Smooth muscle cell (in vitro differentiated cells): ENCODE measurements around the gene PP2D1. TPM values are rescaled to one million over a fixed set of nuclear protein-coding genes. Genes with fewer than 3 reads are reported as not detected.
"Not testable (repeated sequence)": the region's sequence is repeated elsewhere in the genome, so short reads cannot be mapped to it uniquely, and the experiment has no call there.

Source experiments
- DNase-seq: peaks from one replicate; lab custom pipeline; 2025; ENCODE audit not compliant: unreplicated experiment; lab: John Stamatoyannopoulos, UW
- H2AFZ ChIP-seq: fragments of 200-600 bp; sonication (generic); 2 replicates; pipeline ENCODE4 v1.6.0; 2016; ENCODE audit warnings: antibody characterized with exemption, low read depth, mild to moderate bottlenecking
- H3F3A ChIP-seq: fragments of 200-600 bp; sonication (generic); 2 replicates; pipeline ENCODE4 v1.6.0; 2017; ENCODE audit warnings: antibody characterized with exemption, low read depth
- H3K27ac ChIP-seq: fragments of 200-600 bp; sonication (generic); 2 replicates; pipeline ENCODE4 v1.5.1; 2016; ENCODE audit warnings: low read depth, mild to moderate bottlenecking
- H3K27me3 ChIP-seq: fragments of 200-600 bp; sonication (generic); 2 replicates; pipeline ENCODE4 v1.6.1; 2016; ENCODE audit warnings: low read depth, mild to moderate bottlenecking
- H3K36me3 ChIP-seq: fragments of 200-600 bp; sonication (generic); 2 replicates; pipeline ENCODE4 v1.5.1; 2016; ENCODE audit warnings: low read depth
- H3K4me1 ChIP-seq: fragments of 200-600 bp; sonication (generic); 2 replicates; pipeline ENCODE4 v1.5.1; 2016; ENCODE audit warnings: low read depth
- H3K4me2 ChIP-seq: fragments of 200-600 bp; sonication (generic); 2 replicates; pipeline ENCODE4 v1.6.0; 2016; ENCODE audit warnings: mild to moderate bottlenecking
- H3K4me3 ChIP-seq: fragments of 200-600 bp; sonication (generic); 2 replicates; pipeline ENCODE4 v1.5.1; 2016; ENCODE audit warnings: mild to moderate bottlenecking
- H3K79me2 ChIP-seq: fragments of 200-600 bp; sonication (generic); 2 replicates; pipeline ENCODE4 v1.6.0; 2016; ENCODE audit warnings: low read depth, mild to moderate bottlenecking
- H3K9ac ChIP-seq: fragments of 200-600 bp; sonication (generic); 2 replicates; pipeline ENCODE4 v1.6.0; 2016; ENCODE audit warnings: low read depth
- H3K9me3 ChIP-seq: fragments of 200-600 bp; sonication (generic); replicated peaks from 2 replicates; pipeline ENCODE4 v1.5.1; 2016; ENCODE audit warnings: low read depth
- H4K20me1 ChIP-seq: fragments of 200-600 bp; sonication (generic); 2 replicates; pipeline ENCODE4 v1.6.0; 2016; ENCODE audit warnings: low read depth
- WGBS: methylation state at CpG from one replicate; pipeline ENCODE4 v1.1.7; 2016; ENCODE audit warnings: low lambda C conversion rate; 5-methylcytosine and 5-hydroxymethylcytosine counted together
- polyA plus RNA-seq: library from polyadenylated mRNA; unstranded; fragments of >200 nt; fragmentation: Nextera tagmentation; extraction: Ambion mirVana; gene quantifications from 2 replicates; pipeline ENCODE4 v1.2.1, GENCODE V29; 2016
- total RNA-seq: library from RNA; depleted of rRNA; stranded (reverse); fragments of >200 nt; gene quantifications from 2 replicates; pipeline ENCODE4 v1.2.3, GENCODE V29; 2014
- TF ChIP-seq, protein P1 (sequence below): fragments of 200-600 bp; sonication (generic); IDR thresholded peaks from 2 replicates; pipeline ENCODE4 v1.5.1; 2017; ENCODE audit warnings: borderline replicate concordance, mild to moderate bottlenecking, antibody characterized with exemption; ENCODE audit not compliant: insufficient read depth, poor library complexity, severe bottlenecking

Gene PP2D1
- total and polyA plus RNA-seq, 2 experiments from 2014 or later: 0.40 TPM; not detected in 1

DNA sequence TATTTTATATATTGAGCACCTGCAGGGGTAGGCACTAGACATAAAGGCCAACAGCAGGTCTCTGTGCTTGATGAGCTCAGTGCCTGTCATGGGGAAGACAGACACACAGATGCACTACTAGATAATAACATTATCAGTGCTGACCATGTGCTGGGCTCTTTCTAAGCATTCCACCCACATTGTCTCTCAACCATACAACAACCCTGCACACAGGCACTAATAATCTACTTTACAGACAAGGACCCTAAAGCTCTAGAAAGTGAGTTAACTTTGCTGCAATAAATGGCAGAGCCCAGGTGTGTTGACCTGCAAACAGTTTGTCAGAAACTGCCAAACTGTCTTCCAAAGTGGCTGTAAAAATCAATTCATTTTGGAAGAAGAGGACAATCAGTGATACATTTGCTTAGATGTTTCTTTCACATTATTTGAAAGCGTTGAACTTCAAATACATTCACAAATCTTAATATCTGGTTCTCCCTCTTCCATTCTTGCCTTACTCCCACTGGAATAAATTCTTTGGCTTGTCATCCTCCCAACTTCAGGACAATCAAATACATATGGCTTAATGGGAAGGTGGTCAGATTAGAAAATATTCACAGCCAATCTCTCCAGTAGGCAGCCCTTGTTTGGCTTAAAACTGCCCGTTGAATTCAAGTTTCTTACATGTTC lies 11.0 kb upstream of the PP2D1 start:
- Histone ChIP-seq H3K27me3 (no peaks in the 10 kb centered on the region), H3K4me3 (no peak overlapping the region), H3K4me1 (peaks cover 15% of the 10 kb centered on the region), H3K9me3 (no peaks in the 10 kb centered on the region), H3K79me2 (no peaks in the 10 kb centered on the region), H2AFZ (peak overlapping the region; percentile 26), H3K4me2 (no peak overlapping the region), H3F3A (peaks cover 6% of the 10 kb centered on the region), H3K36me3 (no peaks in the 10 kb centered on the region), H3K9ac (no peak overlapping the region), H4K20me1 (no peaks in the 10 kb centered on the region), H3K27ac (no peak overlapping the region)
- DNase-seq: no peak
- TF ChIP-seq, protein P1, sequence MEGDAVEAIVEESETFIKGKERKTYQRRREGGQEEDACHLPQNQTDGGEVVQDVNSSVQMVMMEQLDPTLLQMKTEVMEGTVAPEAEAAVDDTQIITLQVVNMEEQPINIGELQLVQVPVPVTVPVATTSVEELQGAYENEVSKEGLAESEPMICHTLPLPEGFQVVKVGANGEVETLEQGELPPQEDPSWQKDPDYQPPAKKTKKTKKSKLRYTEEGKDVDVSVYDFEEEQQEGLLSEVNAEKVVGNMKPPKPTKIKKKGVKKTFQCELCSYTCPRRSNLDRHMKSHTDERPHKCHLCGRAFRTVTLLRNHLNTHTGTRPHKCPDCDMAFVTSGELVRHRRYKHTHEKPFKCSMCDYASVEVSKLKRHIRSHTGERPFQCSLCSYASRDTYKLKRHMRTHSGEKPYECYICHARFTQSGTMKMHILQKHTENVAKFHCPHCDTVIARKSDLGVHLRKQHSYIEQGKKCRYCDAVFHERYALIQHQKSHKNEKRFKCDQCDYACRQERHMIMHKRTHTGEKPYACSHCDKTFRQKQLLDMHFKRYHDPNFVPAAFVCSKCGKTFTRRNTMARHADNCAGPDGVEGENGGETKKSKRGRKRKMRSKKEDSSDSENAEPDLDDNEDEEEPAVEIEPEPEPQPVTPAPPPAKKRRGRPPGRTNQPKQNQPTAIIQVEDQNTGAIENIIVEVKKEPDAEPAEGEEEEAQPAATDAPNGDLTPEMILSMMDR: no peak
- 61% methylated on average over 2 of the region's 2 CpGs for whole genome bisulfite sequencing

GRCh38 chr3:20016076-20016475 lies 4.0 kb upstream of the PP2D1 start:
- H3K27ac ChIP-seq, H3K27me3 ChIP-seq, DNase-seq, H3K4me3 ChIP-seq, H3K79me2 ChIP-seq, H4K20me1 ChIP-seq, H3K9me3 ChIP-seq, H3K4me2 ChIP-seq, H2AFZ ChIP-seq, H3K4me1 ChIP-seq, H3K36me3 ChIP-seq, H3K9ac ChIP-seq, H3F3A ChIP-seq: not testable (repeated sequence)
- WGBS: 98% methylated on average over 3 of the region's 3 CpGs

DNA sequence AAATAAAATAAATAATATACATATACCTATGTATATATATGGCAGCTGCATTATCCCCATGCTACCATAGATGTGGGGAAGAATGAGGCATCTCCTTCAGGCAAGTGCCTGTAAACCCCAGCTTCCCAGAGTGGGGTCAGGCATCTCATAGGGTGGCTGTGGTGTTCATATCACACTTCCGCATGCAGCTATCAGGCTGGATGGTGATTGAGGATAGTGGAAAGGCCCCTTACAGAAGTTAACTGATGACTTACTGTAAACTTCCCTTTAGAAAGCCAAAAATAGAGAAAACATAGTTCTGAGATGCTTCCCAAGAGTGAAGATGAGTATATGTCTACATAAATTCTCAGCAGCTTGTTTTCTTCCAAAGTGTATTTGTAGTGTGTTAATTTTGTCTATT lies 3.5 kb upstream of the PP2D1 start:
- Histone ChIP-seq H3K9ac (no peak overlapping the region), H3K4me2 (no peak overlapping the region), H3K27ac (no peak overlapping the region), H3K4me3 (no peak overlapping the region), H3K36me3 (no peaks in the 10 kb centered on the region), H3K27me3 (no peaks in the 10 kb centered on the region), H3K4me1 (no peaks in the 10 kb centered on the region), H3K79me2 (no peaks in the 10 kb centered on the region), H3F3A (no peaks in the 10 kb centered on the region), H4K20me1 (no peaks in the 10 kb centered on the region), H3K9me3 (no peaks in the 10 kb centered on the region), H2AFZ (no peak overlapping the region)
- DNase-seq: no peak
- 91% methylated on average over 1 of the region's 1 CpG for WGBS
- TF ChIP-seq, protein P1: no peak

GRCh38 chr3:20013396-20013795 lies 1.3 kb upstream of the PP2D1 start:
- no peak overlapping the region for H3K27ac ChIP-seq
- H3K36me3 ChIP-seq: no peaks in the 10 kb centered on the region
- H3K4me3 ChIP-seq: no peak overlapping the region
- H3K4me2 ChIP-seq: no peak overlapping the region
- H3K9me3 ChIP-seq: no peaks in the 10 kb centered on the region
- no peaks in the 10 kb centered on the region for H3K79me2 ChIP-seq
- WGBS: 87% methylated on average over 1 of the region's 1 CpG
- TF ChIP-seq, protein P1: no peak
- no peaks in the 10 kb centered on the region for H4K20me1 ChIP-seq
- H3F3A ChIP-seq: no peaks in the 10 kb centered on the region
- no peak overlapping the region for H3K9ac ChIP-seq
- H3K4me1 ChIP-seq: no peaks in the 10 kb centered on the region
- H2AFZ ChIP-seq: no peak overlapping the region
- no peak for DNase-seq
- H3K27me3 ChIP-seq: no peaks in the 10 kb centered on the region
